Hematopoietic multipotent progenitor cell (in vitro differentiated cells): ENCODE results near the gene MYCL. TPM values are rescaled to one million over a fixed set of nuclear protein-coding genes. Genes with fewer than 3 reads are reported as not detected.
A peak's percentile ranks its signal among the peaks of the same experiment; 100 is the strongest.
"Not testable (repeated sequence)": the region's sequence is repeated elsewhere in the genome, so short reads cannot be mapped to it uniquely, and the experiment has no call there.

ENCODE experiments used
- DNase-seq, 3 donors: peaks; one replicate each; pipeline ENCODE4 v3.0.0-alpha.2; 2011 to 2015; ENCODE audit warnings: low read depth in 2 of 3, low spot score in 2 of 3
- total RNA-seq: library from RNA; depleted of rRNA; stranded (reverse); fragments of >200 nt; gene quantifications from one replicate; pipeline ENCODE4 v1.2.3, GENCODE V29; 2012

MYCL gene
- total RNA-seq, 1 donor: 0.27 TPM

GRCh38 chr1:39894884-39895495 is 6.7 kb downstream of the MYCL start:
- DNase-seq: no peak

- peak in 1 of 3 donors; percentile 41 for DNase-seq
Observed at GRCh38 chr1:39892601-39893595, 8.8 kb downstream of the MYCL start.

- DNase-seq: no peak
Observed at GRCh38 chr1:39890880-39891279, 10.8 kb downstream of the MYCL start.

GRCh38 chr1:39890273-39890672 is 11.4 kb downstream of the MYCL start:
- no peak for DNase-seq

DNA sequence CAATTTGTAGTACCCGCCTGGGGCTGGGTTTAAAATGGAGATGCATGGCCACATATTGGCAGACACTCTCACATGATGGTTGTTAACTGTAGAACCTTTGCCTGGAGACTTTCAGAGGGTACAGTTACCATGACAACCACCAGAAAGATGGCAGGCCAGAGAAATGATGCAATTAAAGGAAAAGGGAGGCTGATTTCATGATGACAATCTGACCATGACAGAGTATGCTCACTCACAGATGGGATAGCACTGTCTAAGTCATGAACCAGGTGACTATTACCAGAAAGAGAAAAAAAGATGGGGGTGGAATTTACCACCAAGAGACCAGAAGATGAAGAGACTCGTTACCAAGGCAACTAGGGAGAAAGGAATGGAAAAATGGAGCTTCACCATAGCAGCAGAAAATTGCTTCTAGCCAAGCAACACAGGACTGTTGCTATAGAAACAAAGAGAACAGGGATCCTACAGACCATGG is 14.9 kb downstream of the MYCL start:
- no peak for DNase-seq

DNA sequence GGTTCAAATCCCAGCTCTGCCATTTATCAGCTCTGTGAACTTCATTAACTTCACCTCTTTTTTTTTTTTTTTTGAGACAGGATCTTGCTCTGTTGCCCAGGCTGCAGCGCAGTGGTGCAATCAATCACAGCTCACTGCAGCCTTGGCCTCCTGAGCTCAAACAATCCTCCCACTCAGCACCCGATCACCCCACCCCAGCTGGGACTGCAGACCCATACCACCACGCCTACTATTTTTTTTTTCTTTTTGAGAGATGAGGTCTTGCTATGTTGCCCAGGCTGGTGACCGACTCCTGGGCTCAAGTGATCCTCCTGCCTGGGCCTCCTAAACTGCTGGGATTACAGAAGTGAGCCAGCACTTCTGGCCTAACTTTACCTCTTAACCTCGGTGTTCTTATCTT is 16.2 kb downstream of the MYCL start:
- no peak for DNase-seq

DNA sequence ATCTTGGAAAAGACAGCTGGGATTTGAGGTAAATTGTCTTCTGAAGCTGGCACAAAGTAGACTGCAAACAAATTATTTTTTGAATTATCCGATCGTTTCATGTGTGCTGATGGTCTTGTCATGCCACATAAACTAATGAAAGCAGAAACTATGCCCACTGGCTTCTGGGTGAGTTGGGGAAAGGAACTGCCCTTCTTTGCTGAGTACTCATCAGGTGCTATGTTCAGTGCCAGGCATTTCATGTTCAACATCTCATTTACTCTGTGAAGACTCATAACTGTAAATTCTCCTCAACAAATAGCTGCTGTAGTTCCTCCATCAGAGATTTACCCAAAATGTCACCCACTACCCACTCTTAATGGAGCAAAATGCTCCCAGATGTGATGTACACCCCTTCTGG is 19.6 kb downstream of the MYCL start:
- no peak for DNase-seq

DNA sequence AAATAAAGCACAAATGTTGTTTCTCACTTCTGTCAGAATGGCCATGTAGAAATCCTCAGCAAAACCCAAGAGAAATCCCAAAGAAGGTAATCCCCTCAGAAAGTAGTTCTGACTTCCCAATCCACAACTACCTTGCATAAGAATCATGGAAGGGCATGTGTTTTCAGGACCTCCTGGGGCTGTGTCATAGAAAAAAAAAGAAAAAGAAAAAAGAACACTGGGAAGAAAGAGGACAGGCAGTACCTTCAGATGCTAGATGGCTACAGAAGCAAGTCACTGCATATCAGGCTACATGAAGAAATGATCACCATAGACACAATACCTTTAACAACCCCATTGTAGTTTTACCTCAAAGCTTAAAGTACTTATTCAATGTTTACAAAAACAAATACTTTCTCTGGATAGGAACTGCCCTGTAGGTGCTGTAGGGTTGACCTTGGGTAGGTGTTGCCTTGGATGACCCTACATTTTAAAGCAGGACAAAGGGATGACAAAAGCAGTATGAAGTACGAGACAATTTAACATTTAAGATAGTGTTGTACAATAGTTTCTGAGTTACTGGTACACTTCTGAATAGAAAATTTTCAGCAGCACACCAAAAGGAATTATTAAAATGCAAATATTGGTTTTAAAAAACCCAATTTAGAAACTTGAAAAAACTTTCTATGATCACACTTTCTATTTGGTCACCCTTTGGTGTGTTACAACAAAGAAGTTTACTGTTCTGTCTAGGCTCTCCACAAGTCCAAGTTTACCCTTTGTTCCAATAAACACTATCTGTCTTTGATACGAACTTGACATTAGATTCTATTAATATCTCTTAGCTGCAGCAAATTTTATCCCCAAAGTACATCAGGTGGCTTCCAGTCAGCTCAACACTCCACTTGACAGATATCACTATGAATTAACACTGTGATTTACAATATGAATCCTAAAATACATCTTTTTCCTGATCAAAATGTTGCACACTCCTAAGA is 23.4 kb downstream of the MYCL start:
- no peak for DNase-seq

DNA sequence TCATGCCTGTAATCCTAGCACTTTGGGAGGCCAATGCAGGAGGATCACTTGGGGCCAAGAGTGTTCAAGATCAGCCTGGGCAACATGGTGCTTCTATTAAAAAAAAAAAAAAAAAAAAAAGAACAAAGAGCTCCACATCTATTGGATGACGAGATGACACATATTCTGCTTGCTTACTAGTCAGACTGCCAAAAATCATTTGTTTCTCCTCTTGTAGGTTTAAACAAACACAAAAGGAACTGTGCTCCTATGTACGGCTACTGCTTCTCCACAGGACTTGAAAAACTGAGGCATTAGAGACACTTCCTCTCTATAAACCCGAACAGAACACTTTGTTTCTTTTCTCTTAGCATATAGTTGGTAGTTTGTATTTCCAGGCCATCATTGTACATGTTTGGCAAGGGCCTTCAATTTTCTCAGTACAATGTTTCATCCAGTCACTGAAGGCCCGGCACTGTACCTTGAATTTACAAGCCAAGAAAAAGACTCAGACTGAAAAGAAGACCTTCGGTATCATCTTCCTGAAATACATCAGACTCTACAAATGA is 24.4 kb downstream of the MYCL start:
- no peak for DNase-seq

- DNase-seq: no peak
Observed at GRCh38 chr1:39876144-39876543, 25.6 kb downstream of the MYCL start.

DNA sequence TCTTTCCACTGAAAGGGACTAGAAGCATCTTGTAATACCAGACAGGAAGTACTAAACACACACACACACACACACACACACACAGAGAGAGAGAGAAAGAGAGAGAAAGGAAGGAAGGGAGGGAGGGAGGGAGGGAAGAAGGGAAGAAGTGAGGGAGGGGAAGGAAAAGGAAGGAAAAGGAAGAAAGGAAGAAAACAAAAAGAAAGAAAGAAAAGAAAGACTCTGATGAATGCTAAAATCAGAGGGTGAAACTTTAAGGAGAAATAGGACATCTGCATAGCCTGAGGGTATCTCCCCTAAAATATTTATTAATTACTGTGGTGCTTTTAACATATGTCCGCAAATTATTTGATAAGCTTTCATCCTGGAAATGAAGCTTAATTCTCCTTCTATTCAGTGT is 29.0 kb downstream of the MYCL start:
- no peak for DNase-seq

DNA sequence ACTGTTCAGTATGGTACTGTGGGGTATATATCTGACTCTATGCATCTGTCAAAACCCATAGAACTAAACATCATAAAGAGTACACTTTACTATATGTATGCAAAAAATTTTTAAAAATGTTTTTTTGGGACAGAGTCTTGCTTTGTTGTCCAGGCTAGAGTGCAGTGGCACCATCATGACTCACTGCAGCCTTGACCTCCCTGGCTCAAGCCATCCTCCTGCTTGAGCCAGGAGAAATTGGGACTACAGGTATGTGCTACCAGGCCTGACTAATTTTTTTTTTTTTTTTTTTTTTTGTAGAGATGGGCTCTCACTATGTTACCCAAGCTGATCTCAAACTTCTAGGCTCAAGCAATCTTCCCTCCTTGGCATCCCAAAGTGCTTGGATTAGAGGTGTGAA is 29.9 kb downstream of the MYCL start:
- DNase-seq: no peak

DNA sequence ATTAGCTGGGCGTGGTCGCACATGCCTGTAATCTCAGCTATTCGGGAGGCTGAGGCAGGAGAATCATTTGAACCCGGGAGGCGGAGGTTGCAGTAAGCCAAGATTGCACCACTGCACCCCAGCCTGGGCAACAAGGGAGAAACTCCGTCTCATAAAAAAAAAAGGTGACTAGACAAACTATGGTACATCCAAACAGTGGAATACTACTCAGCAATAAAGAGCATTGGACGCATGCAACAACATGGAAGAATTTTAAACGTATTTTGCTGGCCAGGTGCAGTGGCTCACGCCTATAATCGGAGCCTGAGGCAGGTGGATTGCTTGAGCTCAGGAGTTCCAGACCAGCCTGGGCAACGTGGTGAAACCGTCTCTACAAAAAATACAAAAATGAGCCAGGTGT is 30.7 kb downstream of the MYCL start:
- DNase-seq: not testable (repeated sequence)

GRCh38 chr1:39869538-39870112 is 32.1 kb downstream of the MYCL start:
- not testable (repeated sequence) for DNase-seq

- DNase-seq: no peak
Observed at GRCh38 chr1:39866767-39867166, 35.0 kb downstream of the MYCL start.

- no peak for DNase-seq
Observed at GRCh38 chr1:39865762-39866161, 36.0 kb downstream of the MYCL start.

DNA sequence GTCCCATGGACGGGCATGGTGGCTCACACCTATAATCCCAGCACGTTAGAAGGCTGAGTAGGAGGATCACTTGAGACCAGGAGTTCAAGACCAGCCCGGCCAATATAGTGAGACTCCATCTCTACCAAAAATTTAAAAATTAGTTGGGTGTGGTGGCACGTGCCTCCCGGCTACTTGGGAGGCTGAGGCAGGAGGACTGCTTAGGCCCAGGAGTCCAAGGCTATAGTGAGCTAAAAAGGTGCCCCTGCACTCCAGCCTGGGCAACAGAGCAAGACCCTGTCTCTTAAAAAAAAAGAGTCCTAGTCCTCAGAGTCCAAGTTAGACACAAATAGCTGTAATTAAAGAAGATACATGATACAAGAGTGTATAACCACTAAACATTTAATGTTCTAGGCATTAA is 38.5 kb downstream of the MYCL start:
- no peak for DNase-seq

- DNase-seq: no peak
Observed at GRCh38 chr1:39861003-39861402, 40.7 kb downstream of the MYCL start.

DNA sequence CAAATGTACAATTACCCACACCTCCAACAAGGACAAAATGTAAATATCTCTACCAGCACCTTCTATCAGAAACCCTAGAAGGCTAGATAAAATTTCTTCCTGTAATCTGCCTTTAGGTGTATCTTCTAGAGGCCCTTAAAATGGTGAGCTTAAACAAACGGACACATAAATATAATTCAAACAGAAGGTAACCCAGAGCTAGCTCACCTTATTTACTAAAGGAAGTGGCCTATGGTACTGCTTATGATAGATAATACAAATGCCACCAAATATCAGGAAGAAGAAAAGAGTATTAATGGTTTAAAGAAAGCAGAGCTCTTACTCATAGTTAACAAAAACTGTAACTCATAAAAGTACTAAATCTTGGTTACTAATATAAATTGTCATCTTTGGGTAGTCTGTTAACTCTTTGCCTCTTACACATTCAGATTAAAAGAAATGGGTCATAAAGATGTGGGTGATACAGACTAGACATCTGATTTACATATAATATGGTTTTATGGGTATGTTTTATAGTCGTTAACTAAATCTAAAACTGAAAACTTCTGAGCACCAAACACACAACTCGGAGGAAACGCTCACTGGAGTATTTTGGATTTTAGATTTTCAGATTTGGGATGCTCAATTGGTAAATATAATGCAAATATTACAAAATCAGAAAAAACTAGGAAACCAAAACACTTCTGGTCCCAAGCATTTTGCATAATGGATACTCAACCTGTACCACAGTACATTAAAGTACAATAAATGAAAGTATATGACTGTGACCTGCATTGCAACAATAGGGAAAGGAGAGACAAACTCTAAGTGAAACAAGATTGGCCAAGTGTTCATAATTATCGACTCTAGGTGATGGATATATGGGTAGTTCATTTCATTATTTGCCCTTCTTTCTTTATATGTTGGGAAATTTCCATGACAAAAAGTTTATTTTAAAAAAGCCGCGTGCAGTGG is 41.6 kb downstream of the MYCL start:
- DNase-seq: no peak
